ENCODE results near the gene FGF22. TPM values are rescaled to one million over a fixed set of nuclear protein-coding genes. Genes with fewer than 3 reads are reported as not detected.
"Not testable (repeated sequence)": the region's sequence is repeated elsewhere in the genome, so short reads cannot be mapped to it uniquely, and the experiment has no call there.

The FGF22 gene
- total RNA-seq, 1 experiment from 2014 or later: not detected

GRCh38 chr19:658059-658839 is 18.6 kb downstream of the FGF22 start:
- DNase-seq (ENCODE audit: low read depth): no peak

GRCh38 chr19:658916-659839 is 19.5 kb downstream of the FGF22 start:
- DNase-seq (ENCODE audit: low read depth): peak; percentile 86

DNA sequence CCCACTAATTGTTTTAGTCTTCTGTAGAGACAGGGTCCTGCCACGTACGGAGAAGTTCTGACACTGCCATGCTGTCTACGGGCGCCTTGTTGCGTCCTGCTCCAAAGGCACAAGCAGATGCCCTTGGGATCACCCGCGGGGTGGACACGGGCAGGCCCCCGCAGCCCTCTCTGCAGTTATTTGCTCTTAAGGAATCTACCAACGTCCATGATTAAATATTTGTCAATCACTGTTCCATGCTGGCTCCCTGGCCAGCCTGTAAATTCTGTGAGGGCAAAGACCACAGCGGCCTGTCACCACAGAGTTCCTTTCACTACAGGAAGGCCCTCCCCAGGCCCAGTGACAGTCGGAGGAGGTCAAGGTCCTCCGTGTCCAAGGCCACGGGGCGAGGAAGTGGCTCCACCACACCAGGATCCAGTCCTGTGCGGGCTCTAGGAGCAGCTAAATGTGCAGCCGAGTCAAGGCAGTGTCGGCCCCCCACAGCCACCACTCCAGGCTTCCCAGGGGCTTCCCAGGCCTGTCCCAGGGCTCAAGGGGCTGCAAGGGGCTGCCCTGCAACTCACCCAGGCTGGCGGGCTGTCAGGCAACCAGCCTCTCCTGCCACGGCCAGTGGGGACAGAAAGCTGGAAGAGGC is 21.2 kb downstream of the FGF22 start:
- no peak for DNase-seq (ENCODE audit: low read depth)

- DNase-seq (ENCODE audit: low read depth): peak; percentile 30
Observed at GRCh38 chr19:661427-662196, 21.9 kb downstream of the FGF22 start.

DNA sequence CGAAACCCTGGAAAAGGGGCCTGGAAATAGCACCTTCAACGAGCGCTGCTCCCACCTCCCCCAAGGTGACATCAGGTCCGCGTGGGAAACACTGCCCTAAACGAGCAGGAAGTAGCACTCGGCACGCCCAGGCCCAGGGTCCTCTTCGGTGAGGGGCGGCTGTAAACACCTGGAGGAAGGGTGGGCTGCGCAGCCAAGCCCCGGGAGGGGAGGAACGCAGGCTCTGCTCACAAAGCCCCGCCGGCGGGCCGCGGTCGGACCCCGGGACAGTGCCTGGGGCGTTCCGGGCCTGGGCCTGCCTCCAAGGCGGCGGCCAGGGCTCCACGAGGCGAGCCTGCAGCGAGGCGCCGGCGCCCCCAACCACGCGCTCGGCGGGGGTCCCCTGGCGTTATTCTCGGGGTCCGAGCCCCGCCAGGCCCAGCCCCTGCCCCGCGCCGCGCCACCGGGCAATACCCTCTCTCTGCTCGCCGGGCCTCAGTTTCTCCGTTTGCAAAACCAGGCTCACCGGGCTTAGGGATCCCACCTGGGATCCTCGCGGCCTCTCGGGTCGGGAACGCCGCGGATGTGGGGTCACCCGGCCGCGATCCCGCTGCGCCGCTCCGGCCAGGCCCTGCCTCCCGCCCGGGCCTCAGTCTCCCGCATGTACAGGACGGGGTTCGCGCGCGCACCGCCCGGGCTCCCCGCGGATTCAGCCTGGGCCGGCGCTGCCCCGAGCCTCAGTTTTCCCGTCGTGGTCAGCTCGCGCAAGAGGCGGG is 22.7 kb downstream of the FGF22 start:
- no peak for DNase-seq (ENCODE audit: low read depth)

GRCh38 chr19:662962-663681 is 23.4 kb downstream of the FGF22 start, which contains the start of gene RNF126:
Gene RNF126 (minus strand): TSS chr19:663214. CDS start chr19:663121, 93 bp downstream.
- peak; percentile 91 for DNase-seq (ENCODE audit: low read depth)

GRCh38 chr19:663682-664117 is 24.0 kb downstream of the FGF22 start:
- no peak for DNase-seq (ENCODE audit: low read depth)

- DNase-seq (ENCODE audit: low read depth): peak; percentile 57
Observed at GRCh38 chr19:664913-665443, 25.3 kb downstream of the FGF22 start.

DNA sequence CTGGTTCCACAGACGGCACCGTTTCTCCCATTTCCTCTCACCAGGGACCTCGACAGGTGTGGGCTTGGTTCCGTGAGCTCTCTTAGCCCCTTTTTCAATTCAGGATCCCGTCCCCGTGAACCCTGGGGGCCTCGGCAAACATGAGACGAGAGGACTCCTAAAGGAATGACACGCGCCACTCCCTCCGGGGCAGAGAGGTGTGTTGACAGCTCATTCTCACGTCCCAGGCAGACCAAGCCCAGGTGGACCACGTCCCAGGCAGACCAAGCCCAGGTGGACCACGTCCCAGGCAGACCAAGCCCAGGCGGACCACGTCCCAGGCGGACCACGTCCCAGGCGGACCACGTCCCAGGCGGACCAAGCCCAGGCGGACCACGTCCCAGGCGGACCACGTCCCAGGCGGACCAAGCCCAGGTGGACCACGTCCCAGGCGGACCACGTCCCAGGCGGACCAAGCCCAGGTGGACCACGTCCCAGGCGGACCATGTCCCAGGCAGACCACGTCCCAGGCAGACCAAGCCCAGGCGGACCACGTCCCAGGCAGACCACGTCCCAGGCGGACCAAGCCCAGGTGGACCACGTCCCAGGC is 27.4 kb downstream of the FGF22 start:
- DNase-seq (ENCODE audit: low read depth): not testable (repeated sequence)

DNA sequence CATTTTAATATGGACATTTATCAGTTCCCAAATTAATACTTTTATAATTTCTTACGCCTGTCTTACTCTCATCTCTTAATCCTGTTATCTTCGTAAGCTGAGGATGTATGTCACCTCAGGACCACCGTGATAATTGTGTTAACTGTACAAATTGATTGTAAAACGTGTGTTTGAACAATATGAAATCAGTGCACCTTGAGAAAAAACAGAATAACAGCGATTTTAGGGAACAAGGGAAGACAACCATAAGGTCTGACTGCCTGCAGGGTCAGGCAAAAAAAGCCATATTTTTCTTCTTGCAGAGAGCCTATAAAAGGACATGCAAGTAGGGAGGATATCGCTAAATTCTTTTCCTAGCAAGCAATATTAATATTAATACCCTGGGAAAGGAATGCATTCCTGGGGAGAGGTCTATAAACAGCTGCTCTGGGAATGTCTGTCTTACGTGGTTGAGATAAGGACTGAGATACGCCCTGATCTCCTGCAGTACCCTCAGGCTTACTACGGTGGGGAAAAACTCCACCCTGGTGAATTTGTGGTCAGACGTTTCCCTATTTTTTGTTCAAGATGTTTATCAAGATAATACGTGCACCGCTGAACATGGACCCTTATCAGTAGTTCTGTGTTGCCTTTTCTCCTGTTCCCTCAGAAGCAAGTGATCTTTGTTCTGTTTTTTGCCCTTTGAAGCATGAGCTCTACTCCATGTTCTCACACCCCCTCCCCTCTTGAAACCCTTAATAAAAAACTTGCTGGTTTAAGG is 29.2 kb downstream of the FGF22 start:
- DNase-seq (ENCODE audit: low read depth): not testable (repeated sequence)

GRCh38 chr19:670609-671075 is 31.0 kb downstream of the FGF22 start:
- no peak for DNase-seq (ENCODE audit: low read depth)

DNA sequence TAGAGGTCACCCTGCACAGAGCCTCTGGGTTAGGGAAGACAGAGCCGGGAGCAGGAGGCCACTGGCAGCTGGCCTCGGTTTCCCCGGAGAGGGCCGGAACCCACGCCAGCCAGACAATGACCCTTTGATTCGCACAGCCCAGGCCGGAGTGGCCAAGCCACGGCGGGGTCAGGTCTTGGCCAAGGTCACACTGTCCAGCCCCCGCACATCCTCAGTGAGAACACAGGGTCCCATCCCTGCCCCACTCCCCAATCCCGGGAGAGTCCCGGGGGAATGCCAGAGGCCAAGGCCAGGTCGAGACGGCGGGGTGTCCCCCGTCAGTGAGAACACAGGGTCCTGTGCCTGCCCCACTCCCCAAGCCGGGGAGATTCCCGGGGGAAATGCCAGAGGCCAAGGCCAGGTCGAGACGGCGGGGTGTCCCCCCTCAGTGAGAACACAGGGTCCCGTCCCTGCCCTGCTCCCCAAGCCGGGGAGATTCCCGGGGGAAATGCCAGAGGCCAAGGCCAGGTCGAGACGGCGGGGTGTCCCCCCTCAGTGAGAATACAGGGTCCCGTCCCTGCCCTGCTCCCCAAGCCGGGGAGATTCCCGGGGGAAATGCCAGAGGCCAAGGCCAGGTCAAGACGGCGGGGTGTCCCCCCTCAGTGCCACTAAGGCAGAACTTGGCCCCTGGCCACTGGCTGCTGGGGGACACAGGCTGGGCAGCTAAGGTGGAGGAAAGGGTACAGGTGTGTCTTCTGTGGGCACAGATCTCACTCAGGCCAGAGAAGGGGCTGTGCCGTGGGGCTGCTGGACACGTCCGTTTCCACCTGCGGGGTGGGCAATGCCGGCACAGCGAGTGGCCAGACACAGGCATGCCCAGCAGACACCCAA is 34.8 kb downstream of the FGF22 start:
- no peak for DNase-seq (ENCODE audit: low read depth)

- DNase-seq (ENCODE audit: low read depth): no peak
Observed at GRCh38 chr19:676007-676338, 36.3 kb downstream of the FGF22 start.

DNA sequence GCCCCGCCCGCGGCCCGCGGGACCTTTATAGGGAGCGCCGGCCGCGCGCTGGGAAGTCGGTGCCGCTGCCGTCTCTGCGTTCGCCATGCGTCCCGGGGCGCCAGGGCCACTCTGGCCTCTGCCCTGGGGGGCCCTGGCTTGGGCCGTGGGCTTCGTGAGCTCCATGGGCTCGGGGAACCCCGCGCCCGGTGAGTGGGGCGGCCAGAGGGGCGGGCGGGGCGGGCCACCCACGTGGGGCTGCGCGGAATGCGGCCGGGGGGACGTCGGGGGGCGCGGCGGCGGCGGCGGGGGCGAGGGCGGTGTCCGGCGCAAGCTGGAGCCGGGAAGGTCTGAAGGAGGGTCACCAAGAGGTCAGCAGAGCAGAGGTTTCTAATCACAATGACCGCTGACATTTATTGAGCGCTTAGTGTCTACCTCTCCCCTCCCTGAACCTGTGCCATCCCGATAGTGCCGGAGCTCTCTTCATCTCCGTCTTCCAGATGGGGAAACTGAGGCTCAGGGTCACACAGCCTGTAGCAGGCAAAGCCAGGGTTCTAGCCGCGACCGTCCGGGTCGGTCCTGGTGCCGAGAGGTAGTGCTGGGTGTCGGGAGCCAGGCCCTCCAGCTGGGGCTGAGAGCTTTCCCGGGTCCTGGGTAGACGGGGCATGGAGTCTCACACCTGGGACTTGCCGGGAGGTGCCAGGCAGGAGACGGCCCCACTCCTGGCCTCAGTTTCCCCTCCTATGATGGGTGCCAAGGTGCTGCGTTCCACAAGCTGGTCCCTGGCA is 36.8 kb downstream of the FGF22 start, which contains the start of gene FSTL3:
TSS of gene FSTL3 (plus strand) at position 54 of the 767 bp plus-strand sequence. CDS start at position 86, 32 bp downstream.
- DNase-seq (ENCODE audit: low read depth): no peak

DNA sequence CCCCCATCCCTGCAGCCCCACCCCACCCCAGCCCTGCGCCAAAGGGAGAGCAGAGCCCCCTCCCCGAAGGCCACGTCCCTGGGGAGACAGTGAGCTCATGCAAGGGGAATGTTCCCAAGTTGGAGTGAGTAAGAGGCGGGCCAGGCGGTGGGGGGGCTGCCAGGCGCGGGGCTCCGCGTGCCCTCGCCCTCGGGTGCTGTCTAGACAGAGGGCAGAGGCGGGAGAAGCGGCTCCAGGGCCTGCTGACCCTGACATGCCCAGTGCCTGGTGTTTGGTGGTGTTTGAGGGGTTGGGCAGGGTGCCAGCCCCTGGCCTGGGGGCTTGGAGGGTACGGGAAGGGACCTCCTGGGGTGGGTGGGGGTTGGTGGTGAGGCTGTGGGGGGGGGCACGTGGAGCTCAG is 37.5 kb downstream of the FGF22 start:
- peak; percentile 87 for DNase-seq (ENCODE audit: low read depth)

Measured in LHCN-M2 (cell line).